HG03520 (cell line): ENCODE measurements around the gene CAMK2B.

Experiments
- ATAC-seq: cut with Tn5 transposase; IDR thresholded peaks from one replicate; pipeline ENCODE4 v1.9.1; 2021; ENCODE audit warnings: mild to moderate bottlenecking, moderate library complexity; ENCODE audit not compliant: unreplicated experiment

Gene CAMK2B

GRCh38 chr7:44325201-44325671 lies at the start of gene CAMK2B:
CAMK2B (minus strand) TSS chr7:44325594; CDS start chr7:44325421, 173 bp downstream.
- ATAC-seq = no peak

- ATAC-seq = no peak
Observed at GRCh38 chr7:44374007-44374763, 48.8 kb upstream of the CAMK2B start.

GRCh38 chr7:44373418-44373740 lies 48.0 kb upstream of the CAMK2B start:
- no peak for ATAC-seq

GRCh38 chr7:44372560-44373417 lies 47.4 kb upstream of the CAMK2B start:
- ATAC-seq = no peak

- ATAC-seq = no peak
Observed at GRCh38 chr7:44368885-44369284, 43.5 kb upstream of the CAMK2B start.

- ATAC-seq = no peak
Observed at GRCh38 chr7:44368455-44368854, 43.1 kb upstream of the CAMK2B start.

- no peak for ATAC-seq
Observed at GRCh38 chr7:44367475-44368043, 42.2 kb upstream of the CAMK2B start.

- ATAC-seq = no peak
Observed at GRCh38 chr7:44366986-44367385, 41.6 kb upstream of the CAMK2B start.

GRCh38 chr7:44353668-44354067 lies 28.3 kb upstream of the CAMK2B start:
- no peak for ATAC-seq

GRCh38 chr7:44348851-44349781 lies 23.7 kb upstream of the CAMK2B start:
- no peak for ATAC-seq

GRCh38 chr7:44348300-44348699 lies 22.9 kb upstream of the CAMK2B start:
- ATAC-seq = no peak

GRCh38 chr7:44347546-44348114 lies 22.2 kb upstream of the CAMK2B start:
- ATAC-seq = no peak

GRCh38 chr7:44346063-44346462 lies 20.7 kb upstream of the CAMK2B start:
- ATAC-seq = no peak

GRCh38 chr7:44341401-44341800 lies 16.0 kb upstream of the CAMK2B start:
- ATAC-seq = no peak

- ATAC-seq = no peak
Observed at GRCh38 chr7:44338600-44338999, 13.2 kb upstream of the CAMK2B start.

GRCh38 chr7:44336491-44336890 lies 11.1 kb upstream of the CAMK2B start:
- ATAC-seq = no peak

GRCh38 chr7:44335184-44335583 lies 9.8 kb upstream of the CAMK2B start:
- no peak for ATAC-seq

- ATAC-seq = no peak
Observed at GRCh38 chr7:44334734-44335097, 9.3 kb upstream of the CAMK2B start.

GRCh38 chr7:44333911-44334733 lies 8.7 kb upstream of the CAMK2B start:
- ATAC-seq = no peak

GRCh38 chr7:44331682-44332081 lies 6.3 kb upstream of the CAMK2B start:
- no peak for ATAC-seq
